GM21526 (cell line): ENCODE results near the gene CNTNAP1.

Source experiments
- ATAC-seq: cut with Tn5 transposase; IDR thresholded peaks from one replicate; pipeline ENCODE4 v1.9.1; 2021; ENCODE audit warnings: moderate library complexity; ENCODE audit not compliant: unreplicated experiment, low FRiP score

CNTNAP1 gene

DNA sequence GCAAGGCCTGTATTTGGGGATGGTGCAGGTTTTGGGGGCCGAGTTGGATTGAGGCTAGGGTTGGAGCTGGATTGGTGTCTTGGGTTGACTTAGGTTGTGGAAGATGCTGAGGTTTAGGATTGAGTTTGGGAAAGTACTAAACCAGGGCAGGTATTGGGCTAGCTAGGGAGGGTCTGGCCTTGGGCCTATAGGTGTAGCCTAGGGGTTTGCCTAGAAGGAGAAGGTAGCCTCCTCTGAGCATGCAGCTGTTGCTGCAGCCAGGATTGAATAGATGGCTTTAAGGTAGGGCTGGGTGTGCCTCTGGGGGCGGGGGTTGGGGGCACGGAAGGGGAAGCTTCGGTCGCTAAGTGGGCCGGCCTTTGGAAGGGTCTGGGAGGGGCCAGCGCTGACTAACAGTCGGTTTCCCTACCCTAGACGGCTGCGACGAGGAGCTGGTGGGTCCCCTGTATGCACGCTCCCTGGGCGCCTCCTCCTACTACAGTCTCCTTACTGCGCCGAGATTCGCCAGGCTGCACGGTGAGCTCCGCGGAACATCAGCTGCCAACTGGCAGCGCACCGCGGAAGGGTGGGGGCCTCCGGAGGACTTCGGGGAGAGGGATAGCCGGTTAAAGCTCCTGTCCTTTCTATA is 1.2 kb downstream of the CNTNAP1 start:
- no peak for ATAC-seq

DNA sequence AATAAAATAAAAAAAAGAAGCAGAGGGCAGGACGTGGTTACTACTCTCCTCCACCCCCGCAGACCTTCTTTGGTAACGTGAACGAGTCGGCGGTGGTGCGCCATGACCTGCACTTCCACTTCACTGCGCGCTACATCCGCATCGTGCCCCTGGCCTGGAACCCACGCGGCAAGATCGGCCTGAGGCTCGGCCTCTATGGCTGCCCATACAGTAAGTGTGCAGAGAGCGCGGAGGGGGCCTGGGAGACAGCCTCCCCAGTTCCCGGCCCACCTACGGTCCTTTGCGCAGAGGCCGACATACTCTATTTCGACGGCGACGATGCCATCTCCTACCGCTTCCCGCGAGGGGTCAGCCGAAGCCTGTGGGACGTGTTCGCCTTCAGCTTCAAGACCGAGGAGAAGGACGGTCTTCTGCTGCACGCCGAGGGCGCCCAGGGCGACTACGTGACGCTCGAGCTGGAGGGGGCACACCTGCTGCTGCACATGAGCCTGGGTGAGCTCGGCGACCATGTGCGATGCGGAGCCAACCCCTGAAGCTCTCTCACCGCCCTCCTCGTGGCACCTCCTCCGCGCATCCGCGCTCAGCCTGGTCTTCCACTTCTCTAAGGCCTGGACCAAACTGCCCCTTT is 2.7 kb downstream of the CNTNAP1 start:
- ATAC-seq, result no peak

DNA sequence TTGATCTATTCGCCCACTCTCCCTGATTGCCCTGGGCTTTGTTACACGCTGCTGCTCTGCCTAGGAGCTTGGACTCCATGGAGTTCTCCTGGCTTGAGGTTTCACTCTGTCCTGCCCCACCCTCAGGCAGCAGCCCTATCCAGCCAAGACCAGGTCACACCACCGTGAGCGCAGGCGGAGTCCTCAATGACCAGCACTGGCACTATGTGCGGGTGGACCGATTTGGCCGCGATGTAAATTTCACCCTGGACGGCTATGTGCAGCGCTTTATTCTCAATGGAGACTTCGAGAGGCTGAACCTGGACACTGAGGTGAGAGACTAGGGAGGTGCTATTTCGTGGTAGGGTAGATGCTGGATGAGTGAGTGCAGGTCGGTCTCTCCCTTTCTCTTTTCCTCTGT is 3.5 kb downstream of the CNTNAP1 start:
- ATAC-seq, result no peak

DNA sequence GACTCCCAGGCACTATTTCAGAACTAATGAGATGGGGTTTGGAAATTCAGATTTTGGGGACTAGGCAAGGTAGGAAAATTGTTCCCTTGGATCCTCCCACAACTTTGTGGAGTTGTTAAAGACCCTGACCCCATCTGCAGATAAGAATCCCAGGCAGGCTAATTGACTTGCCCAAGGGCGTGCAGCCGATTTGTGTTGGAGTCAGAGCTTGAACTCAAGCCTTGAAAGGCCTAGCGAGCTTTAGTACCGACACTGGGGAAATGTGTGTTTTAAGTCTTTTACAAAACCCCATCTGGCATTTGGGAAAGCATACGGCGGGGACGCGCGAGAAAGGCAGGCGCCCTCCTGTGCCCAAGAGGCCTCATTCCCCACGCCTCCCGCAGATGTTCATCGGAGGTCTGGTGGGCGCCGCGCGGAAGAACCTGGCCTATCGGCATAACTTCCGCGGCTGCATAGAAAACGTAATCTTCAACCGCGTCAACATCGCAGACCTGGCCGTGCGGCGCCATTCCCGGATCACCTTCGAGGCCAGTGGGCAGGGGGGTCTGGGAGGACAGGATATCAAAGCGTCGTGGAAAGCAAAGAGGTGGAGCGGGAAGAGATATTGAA is 4.3 kb downstream of the CNTNAP1 start:
- ATAC-seq, result no peak

DNA sequence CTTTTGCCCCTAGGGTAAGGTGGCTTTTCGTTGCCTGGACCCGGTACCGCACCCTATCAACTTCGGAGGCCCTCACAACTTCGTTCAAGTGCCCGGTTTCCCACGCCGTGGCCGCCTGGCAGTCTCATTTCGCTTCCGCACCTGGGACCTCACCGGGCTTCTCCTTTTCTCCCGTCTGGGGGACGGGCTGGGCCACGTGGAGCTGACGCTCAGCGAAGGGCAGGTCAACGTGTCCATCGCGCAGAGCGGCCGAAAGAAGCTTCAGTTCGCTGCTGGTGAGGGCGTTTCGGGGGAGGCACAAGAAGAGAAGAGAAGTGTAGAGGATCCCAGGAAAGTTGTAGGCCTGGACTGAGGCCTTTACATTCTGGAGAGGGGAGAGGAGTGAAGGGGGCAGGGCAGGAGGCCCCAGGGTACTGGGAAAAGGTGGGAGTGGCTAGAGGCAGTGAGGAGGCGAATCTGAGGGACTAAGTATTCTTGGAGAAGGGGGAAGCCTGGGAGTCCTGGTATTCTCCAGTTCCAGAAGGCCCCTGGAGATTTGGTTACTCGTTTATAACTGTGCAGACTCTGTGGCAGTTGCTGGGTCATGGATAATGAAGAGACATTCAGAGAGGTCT is 5.5 kb downstream of the CNTNAP1 start:
- no peak for ATAC-seq

DNA sequence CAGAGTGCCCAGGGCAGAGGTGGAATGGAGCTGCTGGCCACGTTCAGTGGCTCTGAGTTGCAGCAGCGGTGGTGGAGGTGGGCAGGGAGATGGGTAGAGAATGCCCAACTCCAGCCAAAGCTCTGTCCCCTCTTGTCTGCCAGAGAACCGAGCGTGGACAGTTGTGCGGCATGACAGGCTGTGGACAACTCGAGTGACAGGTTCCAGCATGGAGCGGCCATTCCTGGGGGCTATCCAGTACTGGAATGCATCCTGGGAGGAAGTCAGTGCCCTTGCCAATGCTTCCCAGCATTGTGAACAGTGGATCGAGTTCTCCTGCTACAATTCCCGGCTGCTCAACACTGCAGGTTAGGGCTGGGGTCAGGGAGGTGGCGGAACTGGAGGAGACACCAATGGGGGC is 8.3 kb downstream of the CNTNAP1 start:
- ATAC-seq, result no peak

DNA sequence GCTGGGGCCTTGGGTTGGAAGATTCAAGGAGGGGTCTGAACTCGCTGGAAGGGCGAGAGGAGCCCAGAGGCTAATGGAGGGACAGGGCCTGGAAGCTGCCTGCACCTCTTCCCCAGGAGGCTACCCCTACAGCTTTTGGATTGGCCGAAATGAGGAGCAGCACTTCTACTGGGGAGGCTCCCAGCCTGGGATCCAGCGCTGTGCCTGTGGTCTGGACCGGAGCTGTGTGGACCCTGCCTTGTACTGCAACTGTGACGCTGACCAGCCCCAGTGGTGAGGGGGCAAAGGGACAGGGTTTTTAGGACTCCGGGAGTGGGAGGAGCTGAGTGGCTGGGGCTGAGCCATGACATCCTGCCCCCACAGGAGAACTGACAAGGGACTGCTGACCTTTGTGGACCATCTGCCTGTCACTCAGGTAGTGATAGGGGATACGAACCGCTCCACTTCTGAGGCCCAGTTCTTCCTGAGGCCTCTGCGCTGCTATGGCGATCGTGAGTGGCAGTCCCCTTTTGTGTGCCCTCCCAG is 8.8 kb downstream of the CNTNAP1 start:
- no peak for ATAC-seq

DNA sequence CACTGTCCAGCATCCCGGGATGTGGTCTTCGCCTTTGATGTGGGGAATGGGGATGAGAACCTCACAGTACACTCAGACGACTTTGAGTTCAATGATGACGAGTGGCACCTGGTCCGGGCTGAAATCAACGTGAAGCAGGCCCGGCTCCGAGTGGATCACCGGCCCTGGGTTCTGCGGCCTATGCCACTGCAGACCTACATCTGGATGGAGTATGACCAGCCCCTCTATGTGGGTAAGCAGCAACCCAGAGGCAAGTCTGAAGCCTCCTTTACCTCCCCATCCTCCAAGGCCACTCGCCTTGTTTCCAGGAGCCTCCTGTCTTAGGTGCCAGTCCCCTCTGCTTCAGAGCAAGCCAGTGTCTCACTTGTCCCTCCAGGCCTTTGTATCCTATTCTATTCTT is 10.2 kb downstream of the CNTNAP1 start:
- no peak for ATAC-seq

DNA sequence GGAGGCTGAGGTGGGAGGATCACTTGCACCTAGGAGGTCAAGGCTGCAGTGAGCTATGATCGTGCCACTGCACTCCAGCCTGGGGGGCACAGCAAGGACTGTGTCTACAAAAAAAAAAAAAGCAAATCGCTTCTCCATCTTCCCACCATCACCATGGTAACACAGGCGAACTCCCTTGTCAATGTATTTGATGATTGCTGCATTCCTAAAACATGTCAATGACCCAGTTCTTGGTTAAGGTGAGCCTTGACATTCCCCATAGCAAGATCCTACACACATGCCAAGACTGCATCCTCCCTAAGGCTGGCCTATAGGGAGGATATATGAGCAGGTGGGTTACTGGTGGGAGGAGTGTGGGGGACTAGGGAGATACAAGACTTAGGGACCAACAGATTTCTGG is 12.2 kb downstream of the CNTNAP1 start:
- no peak for ATAC-seq

DNA sequence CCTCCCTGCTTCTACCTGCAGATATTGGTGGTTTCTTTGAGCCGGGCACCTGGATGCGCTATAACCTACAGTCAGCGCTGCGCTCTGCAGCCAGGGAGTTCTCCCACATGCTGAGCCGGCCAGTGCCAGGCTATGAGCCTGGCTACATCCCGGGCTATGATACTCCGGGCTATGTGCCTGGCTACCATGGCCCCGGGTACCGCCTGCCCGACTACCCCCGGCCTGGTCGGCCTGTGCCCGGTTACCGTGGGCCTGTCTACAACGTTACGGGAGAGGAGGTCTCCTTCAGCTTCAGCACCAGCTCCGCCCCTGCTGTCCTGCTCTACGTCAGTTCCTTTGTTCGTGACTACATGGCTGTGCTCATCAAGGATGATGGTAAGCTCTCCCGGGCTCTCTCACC is 13.2 kb downstream of the CNTNAP1 start:
- no peak for ATAC-seq

DNA sequence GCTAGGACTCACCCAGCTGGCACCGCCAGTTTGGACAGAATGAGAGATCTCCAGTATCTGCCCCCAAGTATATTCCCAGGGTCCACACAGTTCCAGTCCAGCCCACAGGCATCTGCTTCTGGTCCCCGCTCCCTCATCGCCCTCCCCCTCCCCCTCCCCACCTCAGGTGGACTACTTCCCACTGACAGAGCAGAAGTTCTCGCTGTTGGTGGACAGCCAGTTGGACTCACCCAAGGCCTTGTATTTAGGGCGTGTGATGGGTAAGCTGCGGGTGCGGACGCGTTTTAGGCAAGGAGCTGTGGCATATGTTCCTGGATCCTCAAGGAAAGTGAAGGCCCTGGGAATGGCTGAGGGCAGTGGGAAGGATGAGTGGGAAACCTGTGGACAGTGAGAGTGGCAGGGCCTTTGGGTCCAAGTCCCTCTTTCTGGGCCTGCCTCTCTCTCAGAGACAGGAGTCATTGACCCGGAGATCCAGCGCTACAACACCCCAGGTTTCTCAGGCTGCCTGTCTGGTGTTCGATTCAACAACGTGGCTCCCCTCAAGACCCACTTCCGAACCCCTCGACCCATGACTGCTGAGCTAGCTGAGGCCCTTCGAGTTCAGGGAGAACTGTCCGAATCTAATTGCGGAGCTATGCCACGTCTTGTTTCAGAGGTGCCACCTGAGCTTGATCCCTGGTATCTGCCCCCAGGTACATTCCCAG is 14.9 kb downstream of the CNTNAP1 start:
- no peak for ATAC-seq

DNA sequence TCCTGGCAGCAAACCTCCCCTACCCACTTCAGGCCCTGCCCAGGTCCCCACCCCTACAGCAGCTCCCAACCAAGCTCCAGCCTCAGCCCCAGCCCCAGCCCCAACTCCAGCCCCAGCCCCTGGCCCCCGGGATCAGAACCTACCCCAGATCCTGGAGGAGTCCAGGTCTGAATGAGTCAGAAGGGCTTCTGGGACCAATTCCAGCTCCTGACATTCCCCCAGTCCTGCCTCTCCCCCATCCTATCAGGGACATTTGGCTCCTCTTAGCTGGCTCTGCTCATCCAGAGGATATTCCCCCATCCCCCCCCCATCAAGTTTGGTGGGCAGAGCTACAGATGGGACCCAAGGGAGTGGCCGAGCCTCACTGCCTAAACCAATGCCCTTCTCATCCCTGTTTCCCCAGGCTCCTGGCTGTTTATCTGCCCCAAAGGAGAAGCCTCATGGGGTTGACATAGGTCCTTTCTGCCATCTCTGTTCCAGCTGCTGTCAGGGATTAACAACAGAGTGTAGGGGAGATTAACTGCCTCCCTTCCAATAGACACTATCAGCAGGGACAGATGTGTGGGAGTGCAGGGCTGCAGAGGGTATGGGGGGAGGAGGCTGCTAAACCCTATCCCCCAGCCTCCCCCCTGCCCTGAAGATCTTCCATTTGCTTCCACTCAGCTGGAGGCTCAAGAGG is 16.5 kb downstream of the CNTNAP1 start:
- ATAC-seq, result no peak

DNA sequence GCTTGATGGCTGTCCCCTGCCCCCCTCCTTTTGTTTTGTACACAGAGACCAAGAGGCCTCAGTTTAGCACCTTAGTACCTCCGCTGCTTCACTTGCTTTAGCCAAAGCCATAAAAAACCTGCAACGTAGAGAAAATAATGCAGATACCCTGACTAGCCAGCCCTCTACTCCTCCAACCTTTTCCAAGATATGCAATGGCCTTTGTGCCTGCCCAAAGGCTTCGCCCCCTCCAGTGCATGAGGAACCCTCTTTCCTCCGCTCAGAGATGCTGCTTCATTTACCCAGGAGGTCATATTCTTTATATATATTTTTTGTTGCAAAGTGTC is 17.0 kb downstream of the CNTNAP1 start:
- no peak for ATAC-seq

DNA sequence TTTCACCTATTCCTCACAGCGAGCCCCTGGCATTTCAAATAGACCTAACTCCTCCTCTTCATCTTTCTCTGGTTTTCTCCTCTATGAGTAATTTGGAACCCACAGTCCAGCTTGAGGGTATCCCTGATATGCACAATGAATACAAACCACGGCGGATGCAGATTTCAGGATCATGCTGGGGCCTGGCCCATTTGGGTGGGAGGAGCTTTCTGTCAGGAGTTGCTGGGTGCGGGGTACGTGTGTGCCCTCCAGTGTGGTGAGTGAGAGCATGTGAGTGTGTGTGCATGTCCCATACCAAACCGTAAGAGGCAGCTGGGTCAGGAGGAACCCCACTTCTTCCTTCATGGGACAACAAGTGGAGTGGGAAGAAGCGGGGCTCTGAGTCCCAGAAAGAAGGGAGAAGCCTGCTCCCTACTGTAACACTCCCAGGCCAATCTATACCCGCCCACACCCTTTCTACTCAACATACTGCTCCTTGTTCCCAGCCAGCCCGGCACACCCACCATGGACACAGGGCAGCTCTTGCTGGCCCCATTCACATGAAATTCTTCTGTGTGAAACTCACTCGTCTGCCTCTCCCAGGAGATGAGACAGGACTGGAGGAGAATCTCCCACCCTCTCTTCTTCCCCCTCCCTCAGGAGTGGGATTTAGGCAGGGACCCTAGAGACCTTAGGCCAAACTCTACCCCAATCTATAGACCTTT is 18.4 kb downstream of the CNTNAP1 start:
- no peak for ATAC-seq

DNA sequence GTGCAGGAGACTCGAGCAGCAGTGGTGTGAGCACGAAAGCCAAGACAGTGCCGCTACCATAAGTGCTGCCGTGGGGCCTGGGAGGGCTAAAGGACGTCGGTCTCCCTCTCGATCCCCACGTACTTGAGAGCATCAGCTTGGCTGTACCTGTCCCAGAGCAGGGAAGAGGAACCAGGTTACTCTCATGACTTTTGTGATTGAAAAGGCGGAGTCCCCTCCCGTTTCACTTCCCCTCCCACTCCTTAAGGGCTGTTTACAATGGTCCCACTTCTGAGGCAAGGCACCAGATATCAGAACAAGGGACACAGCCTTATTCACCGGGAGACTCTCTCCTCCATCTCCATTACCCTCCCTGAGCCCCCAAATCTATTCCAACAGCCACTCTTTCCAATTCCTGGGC is 20.1 kb downstream of the CNTNAP1 start:
- ATAC-seq, result no peak

DNA sequence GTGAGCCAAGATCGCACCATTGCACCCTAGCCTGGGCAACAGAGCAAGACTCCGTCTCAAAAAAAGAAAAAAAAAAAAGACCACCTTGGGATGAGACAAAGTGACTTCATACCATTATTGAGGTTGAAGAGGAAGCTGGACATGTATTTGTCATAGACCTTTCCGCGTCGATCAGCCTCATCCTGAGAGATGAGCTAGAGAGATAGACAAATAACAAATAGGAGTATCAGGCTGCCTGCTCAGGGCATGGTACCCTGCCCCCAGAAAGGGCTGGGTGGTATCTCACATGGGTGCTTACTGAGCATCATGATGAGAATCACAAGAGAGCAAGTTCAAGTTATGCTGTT is 22.1 kb downstream of the CNTNAP1 start:
- ATAC-seq, result no peak

DNA sequence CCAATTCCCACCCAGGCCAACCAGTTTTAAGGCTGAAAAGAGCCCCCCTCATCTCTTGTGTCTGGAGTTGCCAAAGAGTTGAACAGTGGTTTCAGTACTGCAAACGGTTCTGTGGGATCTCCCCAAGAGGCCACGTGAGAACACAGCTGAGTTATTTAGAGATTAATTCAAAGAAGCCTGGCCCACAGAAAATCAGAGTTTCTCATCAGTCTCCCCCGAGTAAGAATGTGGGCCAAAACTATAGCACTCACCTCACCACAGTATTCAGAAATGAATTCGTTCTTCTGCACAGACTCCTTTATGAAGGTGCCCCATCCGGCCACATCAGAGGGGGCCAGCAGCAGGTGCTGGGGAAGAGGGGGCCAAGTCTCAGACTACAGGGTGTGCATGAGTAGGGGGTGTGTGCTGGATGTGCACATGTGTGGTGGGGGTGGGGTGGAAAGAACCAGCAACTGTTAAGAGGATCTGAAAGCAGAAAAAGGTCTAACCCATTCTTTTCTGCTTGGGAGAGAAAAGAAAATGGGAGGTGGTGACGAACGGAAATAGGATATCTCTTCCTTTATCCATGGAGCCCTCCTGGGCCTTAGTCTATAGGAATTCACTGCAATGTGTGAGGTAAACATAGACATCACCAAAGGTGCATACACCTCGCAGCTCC is 22.6 kb downstream of the CNTNAP1 start:
- peak; percentile 54 for ATAC-seq

DNA sequence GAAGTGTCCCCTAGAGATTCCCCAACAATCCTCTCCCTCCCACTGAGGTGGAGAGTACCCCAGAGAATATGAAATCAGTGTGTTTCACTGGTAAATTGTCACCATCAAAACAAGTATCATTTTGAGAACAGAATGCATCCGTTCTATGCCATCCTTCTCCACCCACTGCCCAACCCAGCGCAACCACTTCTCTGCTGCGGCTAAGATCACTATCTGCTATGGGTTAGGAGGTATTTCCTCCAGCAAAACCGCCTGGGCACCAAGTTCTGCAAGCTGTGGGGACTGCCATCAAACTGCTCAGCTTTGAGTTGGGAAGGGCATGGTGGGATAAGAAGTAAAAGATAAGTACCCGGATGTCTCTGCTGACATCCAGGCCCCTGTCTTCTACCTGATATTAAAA is 24.4 kb downstream of the CNTNAP1 start:
- no peak for ATAC-seq

DNA sequence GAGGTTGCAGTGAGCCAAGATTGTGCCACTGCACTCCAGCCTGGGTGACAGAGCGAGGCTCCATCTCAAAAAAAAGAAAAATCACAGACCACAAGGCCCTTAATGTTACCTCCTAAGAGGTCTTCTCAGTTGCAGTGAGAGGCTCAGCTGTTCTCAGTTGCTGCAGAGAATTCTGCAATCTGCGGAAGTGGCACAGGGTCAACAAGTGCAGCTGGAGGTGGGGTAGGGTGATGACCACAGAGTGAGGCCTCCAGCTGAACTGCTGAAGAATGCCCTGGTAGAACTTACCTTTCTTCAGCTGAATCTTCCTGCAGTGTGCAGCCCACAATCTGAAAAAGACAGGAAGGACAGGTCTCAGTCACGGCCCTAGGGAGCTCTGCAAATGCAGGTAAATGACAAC is 26.3 kb downstream of the CNTNAP1 start:
- no peak for ATAC-seq

DNA sequence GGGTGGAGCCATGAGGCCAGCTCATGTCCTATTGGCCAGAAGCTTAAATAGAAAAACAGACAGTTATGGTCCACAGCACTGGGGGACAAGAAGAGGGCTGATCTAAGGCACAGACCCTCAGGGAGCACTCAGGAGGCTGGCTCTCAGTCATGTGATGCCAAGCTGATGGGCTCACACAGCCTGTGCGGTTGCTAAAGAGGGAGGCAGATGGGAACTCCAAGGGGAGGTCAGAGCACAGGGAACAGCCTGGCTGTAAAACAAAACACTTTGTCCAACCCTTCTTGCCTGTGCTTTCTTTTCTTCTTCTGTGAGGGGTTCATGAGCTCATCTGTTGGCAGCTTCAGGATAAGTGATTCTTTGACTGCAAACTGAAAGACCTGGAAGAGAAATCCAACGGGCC is 27.2 kb downstream of the CNTNAP1 start:
- no peak for ATAC-seq
